ENCODE results near the gene MED16.

DNA sequence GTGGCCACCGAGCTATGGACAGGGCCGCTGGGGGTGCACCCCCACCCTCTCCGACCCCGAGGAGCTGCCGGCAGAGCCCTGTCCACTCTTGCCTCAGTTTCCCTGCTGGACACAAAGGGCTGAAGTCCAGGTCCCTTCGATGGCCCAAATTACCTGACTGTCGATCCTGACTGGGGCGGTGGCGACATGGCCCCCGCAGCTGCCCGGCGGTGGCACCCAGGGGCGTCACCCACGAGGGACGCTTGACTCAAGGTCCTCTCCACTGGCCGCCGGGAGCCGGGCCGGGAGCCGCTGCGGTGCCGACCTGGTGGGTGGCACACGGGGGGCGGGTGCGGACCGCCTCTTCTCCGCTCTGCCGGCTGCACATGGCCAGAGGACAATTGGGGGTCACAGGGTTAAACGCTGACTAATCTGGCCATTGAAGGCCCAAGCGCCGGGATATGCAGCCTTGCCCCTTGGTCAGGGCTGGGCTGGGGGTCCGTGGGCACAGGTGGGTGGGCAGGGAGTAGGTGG is 49.2 kb upstream of the MED16 start:
- TF ChIP-seq EZH2 (IDR thresholded peaks at IDR 0.05; ENCODE audit: insufficient read depth, poor library complexity, severe bottlenecking) (no peak), EZH2phosphoT487 (IDR thresholded peaks at IDR 0.05; ENCODE audit: insufficient read depth, low read depth) (no peak)
